ENCODE data around the gene ASTN2. TPM values are rescaled to one million over a fixed set of nuclear protein-coding genes. Genes with fewer than 3 reads are reported as not detected.

The ASTN2 gene
- total and polyA plus RNA-seq, 2 experiments from 2014 or later = 7.0 to 24.6 TPM

DNA sequence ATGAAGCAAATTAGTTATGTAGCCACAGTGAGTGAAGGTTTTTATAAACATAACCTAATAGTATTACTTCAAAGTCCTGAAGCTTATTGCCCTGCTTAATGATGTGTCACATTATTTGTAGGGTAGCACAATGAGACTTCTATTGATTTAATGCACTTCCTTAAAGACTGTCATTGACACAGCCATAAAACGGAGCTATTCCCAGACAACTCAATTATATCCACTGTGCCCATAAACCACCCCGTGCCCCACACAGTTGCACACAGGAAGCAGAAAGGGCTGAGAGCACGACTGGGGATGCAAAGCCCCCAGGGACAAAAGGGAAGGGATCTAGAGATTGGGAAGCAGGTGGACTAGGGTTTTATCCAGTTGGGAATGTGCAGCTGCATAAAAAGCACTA, 690.7 kb downstream of the ASTN2 start:
- Histone ChIP-seq H3K9me2 (ENCODE audit: insufficient read depth) (peaks cover 8% of the 10 kb centered on the region; the same call in 1 of the 2 replicates), H3K4me1 (ENCODE audit: insufficient read depth) (peaks cover 10% of the 10 kb centered on the region; the same call in 1 of the 2 replicates), H3K36me3 (ENCODE audit: insufficient read depth) (no peaks in the 10 kb centered on the region), H2AFZ (no peak overlapping the region), H4K20me1 (replicated peaks; ENCODE audit: insufficient read depth) (no peaks in the 10 kb centered on the region), H3K79me2 (replicated peaks; ENCODE audit: insufficient read depth) (no peaks in the 10 kb centered on the region), H3K4me3 (no peak overlapping the region), H3K27me3 (ENCODE audit: insufficient read depth) (no peaks in the 10 kb centered on the region), H3K4me2 (no peak overlapping the region), H3K27ac (ENCODE audit: low read depth) (no peak overlapping the region), H3F3A (replicated peaks; ENCODE audit: low read depth) (no peaks in the 10 kb centered on the region)
- TF ChIP-seq EZH2 (IDR thresholded peaks at IDR 0.05; ENCODE audit: low read depth, unreplicated experiment) (no peak), ZNF114 (CRISPR knock-in tag; IDR thresholded peaks at IDR 0.05) (no peak), POLR2AphosphoS5 (IDR thresholded peaks at IDR 0.05; ENCODE audit: low read depth) (no peak), STAT1 (IDR thresholded peaks at IDR 0.05; ENCODE audit: unreplicated experiment) (no peak), ETS1 (IDR thresholded peaks at IDR 0.05) (no peak), JUNB (IDR thresholded peaks at IDR 0.05; ENCODE audit: unreplicated experiment) (no peak), EZH2phosphoT487 (IDR thresholded peaks at IDR 0.05; ENCODE audit: unreplicated experiment) (no peak)
- TF ChIP-seq, protein P1, sequence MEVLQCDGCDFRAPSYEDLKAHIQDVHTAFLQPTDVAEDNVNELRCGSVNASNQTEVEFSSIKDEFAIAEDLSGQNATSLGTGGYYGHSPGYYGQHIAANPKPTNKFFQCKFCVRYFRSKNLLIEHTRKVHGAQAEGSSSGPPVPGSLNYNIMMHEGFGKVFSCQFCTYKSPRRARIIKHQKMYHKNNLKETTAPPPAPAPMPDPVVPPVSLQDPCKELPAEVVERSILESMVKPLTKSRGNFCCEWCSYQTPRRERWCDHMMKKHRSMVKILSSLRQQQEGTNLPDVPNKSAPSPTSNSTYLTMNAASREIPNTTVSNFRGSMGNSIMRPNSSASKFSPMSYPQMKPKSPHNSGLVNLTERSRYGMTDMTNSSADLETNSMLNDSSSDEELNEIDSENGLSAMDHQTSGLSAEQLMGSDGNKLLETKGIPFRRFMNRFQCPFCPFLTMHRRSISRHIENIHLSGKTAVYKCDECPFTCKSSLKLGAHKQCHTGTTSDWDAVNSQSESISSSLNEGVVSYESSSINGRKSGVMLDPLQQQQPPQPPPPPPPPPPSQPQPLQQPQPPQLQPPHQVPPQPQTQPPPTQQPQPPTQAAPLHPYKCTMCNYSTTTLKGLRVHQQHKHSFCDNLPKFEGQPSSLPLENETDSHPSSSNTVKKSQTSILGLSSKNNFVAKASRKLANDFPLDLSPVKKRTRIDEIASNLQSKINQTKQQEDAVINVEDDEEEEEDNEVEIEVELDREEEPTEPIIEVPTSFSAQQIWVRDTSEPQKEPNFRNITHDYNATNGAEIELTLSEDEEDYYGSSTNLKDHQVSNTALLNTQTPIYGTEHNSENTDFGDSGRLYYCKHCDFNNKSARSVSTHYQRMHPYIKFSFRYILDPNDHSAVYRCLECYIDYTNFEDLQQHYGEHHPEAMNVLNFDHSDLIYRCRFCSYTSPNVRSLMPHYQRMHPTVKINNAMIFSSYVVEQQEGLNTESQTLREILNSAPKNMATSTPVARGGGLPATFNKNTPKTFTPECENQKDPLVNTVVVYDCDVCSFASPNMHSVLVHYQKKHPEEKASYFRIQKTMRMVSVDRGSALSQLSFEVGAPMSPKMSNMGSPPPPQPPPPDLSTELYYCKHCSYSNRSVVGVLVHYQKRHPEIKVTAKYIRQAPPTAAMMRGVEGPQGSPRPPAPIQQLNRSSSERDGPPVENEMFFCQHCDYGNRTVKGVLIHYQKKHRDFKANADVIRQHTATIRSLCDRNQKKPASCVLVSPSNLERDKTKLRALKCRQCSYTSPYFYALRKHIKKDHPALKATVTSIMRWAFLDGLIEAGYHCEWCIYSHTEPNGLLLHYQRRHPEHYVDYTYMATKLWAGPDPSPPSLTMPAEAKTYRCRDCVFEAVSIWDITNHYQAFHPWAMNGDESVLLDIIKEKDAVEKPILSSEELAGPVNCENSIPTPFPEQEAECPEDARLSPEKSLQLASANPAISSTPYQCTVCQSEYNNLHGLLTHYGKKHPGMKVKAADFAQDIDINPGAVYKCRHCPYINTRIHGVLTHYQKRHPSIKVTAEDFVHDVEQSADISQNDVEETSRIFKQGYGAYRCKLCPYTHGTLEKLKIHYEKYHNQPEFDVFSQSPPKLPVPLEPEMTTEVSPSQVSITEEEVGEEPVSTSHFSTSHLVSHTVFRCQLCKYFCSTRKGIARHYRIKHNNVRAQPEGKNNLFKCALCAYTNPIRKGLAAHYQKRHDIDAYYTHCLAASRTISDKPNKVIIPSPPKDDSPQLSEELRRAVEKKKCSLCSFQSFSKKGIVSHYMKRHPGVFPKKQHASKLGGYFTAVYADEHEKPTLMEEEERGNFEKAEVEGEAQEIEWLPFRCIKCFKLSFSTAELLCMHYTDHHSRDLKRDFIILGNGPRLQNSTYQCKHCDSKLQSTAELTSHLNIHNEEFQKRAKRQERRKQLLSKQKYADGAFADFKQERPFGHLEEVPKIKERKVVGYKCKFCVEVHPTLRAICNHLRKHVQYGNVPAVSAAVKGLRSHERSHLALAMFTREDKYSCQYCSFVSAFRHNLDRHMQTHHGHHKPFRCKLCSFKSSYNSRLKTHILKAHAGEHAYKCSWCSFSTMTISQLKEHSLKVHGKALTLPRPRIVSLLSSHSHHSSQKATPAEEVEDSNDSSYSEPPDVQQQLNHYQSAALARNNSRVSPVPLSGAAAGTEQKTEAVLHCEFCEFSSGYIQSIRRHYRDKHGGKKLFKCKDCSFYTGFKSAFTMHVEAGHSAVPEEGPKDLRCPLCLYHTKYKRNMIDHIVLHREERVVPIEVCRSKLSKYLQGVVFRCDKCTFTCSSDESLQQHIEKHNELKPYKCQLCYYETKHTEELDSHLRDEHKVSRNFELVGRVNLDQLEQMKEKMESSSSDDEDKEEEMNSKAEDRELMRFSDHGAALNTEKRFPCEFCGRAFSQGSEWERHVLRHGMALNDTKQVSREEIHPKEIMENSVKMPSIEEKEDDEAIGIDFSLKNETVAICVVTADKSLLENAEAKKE (CRISPR knock-in tag; IDR thresholded peaks at IDR 0.05) = no peak
- TF ChIP-seq, protein P2, sequence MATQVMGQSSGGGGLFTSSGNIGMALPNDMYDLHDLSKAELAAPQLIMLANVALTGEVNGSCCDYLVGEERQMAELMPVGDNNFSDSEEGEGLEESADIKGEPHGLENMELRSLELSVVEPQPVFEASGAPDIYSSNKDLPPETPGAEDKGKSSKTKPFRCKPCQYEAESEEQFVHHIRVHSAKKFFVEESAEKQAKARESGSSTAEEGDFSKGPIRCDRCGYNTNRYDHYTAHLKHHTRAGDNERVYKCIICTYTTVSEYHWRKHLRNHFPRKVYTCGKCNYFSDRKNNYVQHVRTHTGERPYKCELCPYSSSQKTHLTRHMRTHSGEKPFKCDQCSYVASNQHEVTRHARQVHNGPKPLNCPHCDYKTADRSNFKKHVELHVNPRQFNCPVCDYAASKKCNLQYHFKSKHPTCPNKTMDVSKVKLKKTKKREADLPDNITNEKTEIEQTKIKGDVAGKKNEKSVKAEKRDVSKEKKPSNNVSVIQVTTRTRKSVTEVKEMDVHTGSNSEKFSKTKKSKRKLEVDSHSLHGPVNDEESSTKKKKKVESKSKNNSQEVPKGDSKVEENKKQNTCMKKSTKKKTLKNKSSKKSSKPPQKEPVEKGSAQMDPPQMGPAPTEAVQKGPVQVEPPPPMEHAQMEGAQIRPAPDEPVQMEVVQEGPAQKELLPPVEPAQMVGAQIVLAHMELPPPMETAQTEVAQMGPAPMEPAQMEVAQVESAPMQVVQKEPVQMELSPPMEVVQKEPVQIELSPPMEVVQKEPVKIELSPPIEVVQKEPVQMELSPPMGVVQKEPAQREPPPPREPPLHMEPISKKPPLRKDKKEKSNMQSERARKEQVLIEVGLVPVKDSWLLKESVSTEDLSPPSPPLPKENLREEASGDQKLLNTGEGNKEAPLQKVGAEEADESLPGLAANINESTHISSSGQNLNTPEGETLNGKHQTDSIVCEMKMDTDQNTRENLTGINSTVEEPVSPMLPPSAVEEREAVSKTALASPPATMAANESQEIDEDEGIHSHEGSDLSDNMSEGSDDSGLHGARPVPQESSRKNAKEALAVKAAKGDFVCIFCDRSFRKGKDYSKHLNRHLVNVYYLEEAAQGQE (IDR thresholded peaks at IDR 0.05; ENCODE audit: unreplicated experiment) = no peak
- no peaks in the 10 kb centered on the region for H3K9me3 Mint-ChIP-seq
- H3K27me3 Mint-ChIP-seq (ENCODE audit: insufficient read depth, low read depth, poor library complexity) = peaks cover 4% of the 10 kb centered on the region
- H3K4me3 Mint-ChIP-seq = no peak overlapping the region
- no peak overlapping the region for H3K27ac Mint-ChIP-seq
- DNase-seq (ENCODE audit: low spot score) = no peak
- no peak for ATAC-seq
- peaks cover 20% of the 10 kb centered on the region; the same call in 2 of the 3 replicates for H3K4me1 Mint-ChIP-seq
- no peaks in the 10 kb centered on the region for H3K36me3 Mint-ChIP-seq (ENCODE audit: low read depth)

Data from GM23338 (cell line).